K562 (cell line): ENCODE measurements around the gene ANTKMT. TPM values are rescaled to one million over a fixed set of nuclear protein-coding genes. Genes with fewer than 3 reads are reported as not detected.

Experiments
- ARNT ChIP-seq, 2 experiments: fragments of 450-650 bp; IDR thresholded peaks; 2 replicates each; pipeline ENCODE4 v1.6.1; 2016; ENCODE audit warnings: mild to moderate bottlenecking in 1 of 2
- CHD4 ChIP-seq: fragments of 200-600 bp; sonication (generic); IDR thresholded peaks from 3 replicates; pipeline ENCODE4 v1.6.1; 2012; ENCODE audit warnings: low read depth, mild to moderate bottlenecking, mixed read lengths, low read length, inconsistent platforms; ENCODE audit not compliant: insufficient read depth, insufficient replicate concordance, poor library complexity, severe bottlenecking
- CREM ChIP-seq: IDR thresholded peaks from 2 replicates; pipeline ENCODE4 v1.6.1; 2014; ENCODE audit warnings: antibody characterized with exemption, low read depth
- EGR1 ChIP-seq: fragments of 450-650 bp; conservative IDR thresholded peaks from 2 replicates; pipeline ENCODE4 v1.6.1; 2017; ENCODE audit warnings: mild to moderate bottlenecking
- KLF10 ChIP-seq: fragments of 250-450 bp; sonication (Bioruptor Pico); IDR thresholded peaks from 2 replicates; pipeline ENCODE4 v1.6.1; 2021; ENCODE audit warnings: matching md5 sums
- KLF16 ChIP-seq: IDR thresholded peaks from 2 replicates; pipeline ENCODE4 v1.6.1; 2016; ENCODE audit warnings: antibody characterized with exemption
- PBX2 ChIP-seq, 2 experiments: IDR thresholded peaks in 1 of 2; conservative IDR thresholded peaks in 1 of 2; 2 replicates each; pipeline ENCODE4 v1.6.1; 2016; ENCODE audit warnings: low read depth in 2 of 2, mild to moderate bottlenecking in 1 of 2, missing compliant biosample characterization in 1 of 2, missing genetic modification characterization in 1 of 2, moderate library complexity in 1 of 2
- PRMT5 ChIP-seq: sonication (generic); formaldehyde crosslinking; IDR thresholded peaks from 2 replicates; pipeline ENCODE4 v1.5.0; 2020; ENCODE audit warnings: missing genetic modification reagents
- RREB1 ChIP-seq: fragments of 250-450 bp; sonication (Bioruptor Pico); IDR thresholded peaks from 2 replicates; pipeline ENCODE4 v1.4.0; 2020
- SIX5 ChIP-seq, 2 experiments: IDR thresholded peaks; 2 replicates each; pipeline ENCODE4 v1.6.1; 2011; ENCODE audit warnings: low read length in 2 of 2, borderline replicate concordance in 1 of 2, low read depth in 1 of 2, mild to moderate bottlenecking in 1 of 2, moderate library complexity in 1 of 2; ENCODE audit not compliant: insufficient read depth in 1 of 2
- STAG1 ChIP-seq: sonication (generic); formaldehyde crosslinking; IDR thresholded peaks from 2 replicates; pipeline ENCODE4 v1.5.0; 2020; ENCODE audit warnings: missing genetic modification reagents, borderline replicate concordance
- ZBTB2 ChIP-seq: fragments of 450-650 bp; IDR thresholded peaks from 2 replicates; pipeline ENCODE4 v1.6.1; 2016; ENCODE audit warnings: antibody characterized with exemption
- ZBTB7A ChIP-seq: IDR thresholded peaks from 2 replicates; pipeline ENCODE4 v1.6.1; 2011; ENCODE audit warnings: low read depth, mild to moderate bottlenecking, low read length, moderate library complexity, borderline replicate concordance; ENCODE audit not compliant: control insufficient read depth
- polyA plus RNA-seq, 8 experiments: library from polyadenylated mRNA; depleted of rRNA in 4 of 8; stranded (reverse) in 5 of 8; unstranded in 3 of 8; fragments of >200 nt; fragmentation: Nextera tagmentation in 2 of 8; fragmentation: Illumina TruSeq in 1 of 8; extraction: Ambion mirVana in 2 of 8; extraction: Trizol in 1 of 8; gene quantifications; 2 replicates each; pipeline versions ENCODE4 v1.2.1 to v1.2.3, GENCODE V29; 2011 to 2014; ENCODE audit warnings: inconsistent platforms in 1 of 8, missing spikeins in 1 of 8
- total RNA-seq, 7 experiments: library from RNA; depleted of rRNA in 6 of 7; stranded (reverse); fragments of >200 nt in 6 of 7; fragmentation: Illumina TruSeq in 2 of 7; extraction: Trizol in 2 of 7; gene quantifications; 2 replicates each; pipeline versions ENCODE4 v1.2.1 to v1.2.3, GENCODE V29; 2011 to 2021; ENCODE audit warnings: low replicate concordance in 1 of 7
- TF ChIP-seq, protein P1 (sequence below): fragments of 250-450 bp; sonication (Bioruptor Pico); IDR thresholded peaks from 2 replicates; pipeline ENCODE4 v1.5.0; 2020; ENCODE audit warnings: mild to moderate bottlenecking, borderline replicate concordance

ANTKMT gene
- total and polyA plus RNA-seq, 9 of the 15 experiments (the other 6 are each of a cell fraction or from before 2014, with no cell fraction given), result 0.58 to 217 (median 19.1) TPM

- TF ChIP-seq RREB1 (no peak), ZBTB2 (no peak), CREM (peak; percentile 46), EGR1 (no peak), ZBTB7A (peak; percentile 45; the same call in 1 of the 2 replicates), KLF10 (CRISPR knock-in tag) (no peak), PRMT5 (no peak), PBX2 (CRISPR knock-in tag; IDR thresholded peaks at IDR 0.05; ENCODE audit: low read depth) (no peak), PBX2 (tag; conservative IDR thresholded peaks at IDR 0.05; ENCODE audit: low read depth) (no peak), STAG1 (no peak), CHD4 (no peak), KLF16 (no peak), SIX5 (IDR thresholded peaks at IDR 0.05; ENCODE audit: borderline replicate concordance in 1 of 2, insufficient read depth in 1 of 2, low read depth in 1 of 2, low read length in 2 of 2) (no peak), ARNT (IDR thresholded peaks at IDR 0.05) (no peak)
- TF ChIP-seq, protein P1, sequence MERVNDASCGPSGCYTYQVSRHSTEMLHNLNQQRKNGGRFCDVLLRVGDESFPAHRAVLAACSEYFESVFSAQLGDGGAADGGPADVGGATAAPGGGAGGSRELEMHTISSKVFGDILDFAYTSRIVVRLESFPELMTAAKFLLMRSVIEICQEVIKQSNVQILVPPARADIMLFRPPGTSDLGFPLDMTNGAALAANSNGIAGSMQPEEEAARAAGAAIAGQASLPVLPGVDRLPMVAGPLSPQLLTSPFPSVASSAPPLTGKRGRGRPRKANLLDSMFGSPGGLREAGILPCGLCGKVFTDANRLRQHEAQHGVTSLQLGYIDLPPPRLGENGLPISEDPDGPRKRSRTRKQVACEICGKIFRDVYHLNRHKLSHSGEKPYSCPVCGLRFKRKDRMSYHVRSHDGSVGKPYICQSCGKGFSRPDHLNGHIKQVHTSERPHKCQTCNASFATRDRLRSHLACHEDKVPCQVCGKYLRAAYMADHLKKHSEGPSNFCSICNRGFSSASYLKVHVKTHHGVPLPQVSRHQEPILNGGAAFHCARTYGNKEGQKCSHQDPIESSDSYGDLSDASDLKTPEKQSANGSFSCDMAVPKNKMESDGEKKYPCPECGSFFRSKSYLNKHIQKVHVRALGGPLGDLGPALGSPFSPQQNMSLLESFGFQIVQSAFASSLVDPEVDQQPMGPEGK, result no peak
Measured at GRCh38 chr16:719815-720446, 1.0 kb upstream of the ANTKMT start (continued).
